GM23338 (cell line): ENCODE results near the gene BAHCC1. TPM values are rescaled to one million over a fixed set of nuclear protein-coding genes. Genes with fewer than 3 reads are reported as not detected.

ENCODE experiments used
- ATAC-seq: fragments of 200-7000 bp; cut with Tn5 transposase; 3 replicates; pipeline ENCODE4 v1.9.1; 2020
- DNase-seq: peaks from one replicate; pipeline ENCODE4 v3.0.0-alpha.2; 2015; ENCODE audit warnings: low spot score
- H2AFZ ChIP-seq: fragments of 200-600 bp; sonication (generic); 2 replicates; pipeline ENCODE4 v1.8.0; 2016; ENCODE audit warnings: antibody characterized with exemption, mild to moderate bottlenecking, moderate library complexity
- H3F3A ChIP-seq: fragments of 200-600 bp; sonication (generic); replicated peaks from 2 replicates; pipeline ENCODE4 v1.8.0; 2017; ENCODE audit warnings: antibody characterized with exemption, mixed run types, low read depth
- H3K27ac ChIP-seq: fragments of 200-600 bp; sonication (generic); 2 replicates; pipeline ENCODE4 v1.6.1; 2016; ENCODE audit warnings: low read depth
- H3K27me3 ChIP-seq: fragments of 200-600 bp; sonication (generic); 2 replicates; pipeline ENCODE4 v1.8.0; 2016; ENCODE audit warnings: mild to moderate bottlenecking, mixed run types, moderate library complexity; ENCODE audit not compliant: insufficient read depth
- H3K36me3 ChIP-seq: fragments of 200-600 bp; sonication (generic); 2 replicates; pipeline ENCODE4 v1.8.0; 2016; ENCODE audit warnings: mild to moderate bottlenecking; ENCODE audit not compliant: insufficient read depth
- H3K4me1 ChIP-seq: fragments of 200-600 bp; sonication (generic); 2 replicates; pipeline ENCODE4 v1.8.0; 2016; ENCODE audit warnings: mild to moderate bottlenecking, moderate library complexity; ENCODE audit not compliant: insufficient read depth
- H3K4me2 ChIP-seq: fragments of 200-600 bp; sonication (generic); 2 replicates; pipeline ENCODE4 v1.7.1; 2017; ENCODE audit warnings: mixed run types
- H3K4me3 ChIP-seq: fragments of 200-600 bp; sonication (generic); 2 replicates; pipeline ENCODE4 v1.6.1; 2016; ENCODE audit warnings: mixed run types
- H3K79me2 ChIP-seq: fragments of 200-600 bp; sonication (generic); replicated peaks from 2 replicates; pipeline ENCODE4 v1.8.0; 2017; ENCODE audit warnings: mild to moderate bottlenecking; ENCODE audit not compliant: insufficient read depth
- H3K9me2 ChIP-seq: fragments of 200-600 bp; sonication (generic); 2 replicates; pipeline ENCODE4 v1.8.0; 2017; ENCODE audit not compliant: insufficient read depth
- H4K20me1 ChIP-seq: fragments of 200-600 bp; sonication (generic); replicated peaks from 2 replicates; pipeline ENCODE4 v1.8.0; 2017; ENCODE audit warnings: mild to moderate bottlenecking; ENCODE audit not compliant: insufficient read depth
- H3K27ac Mint-ChIP-seq: 2 replicates; pipeline ENCODE4 v1.8.0; 2020; ENCODE audit warnings: inconsistent platforms, mild to moderate bottlenecking, moderate library complexity, mixed read lengths
- H3K27me3 Mint-ChIP-seq: 3 replicates; pipeline ENCODE4 v1.8.0; 2022; ENCODE audit warnings: low read depth, mild to moderate bottlenecking, moderate library complexity, mixed read lengths, inconsistent platforms; ENCODE audit not compliant: insufficient read depth, poor library complexity
- H3K36me3 Mint-ChIP-seq: 3 replicates; pipeline ENCODE4 v1.8.0; 2021; ENCODE audit warnings: low read depth, mild to moderate bottlenecking, inconsistent platforms, moderate library complexity, mixed read lengths
- H3K4me1 Mint-ChIP-seq: 3 replicates; pipeline ENCODE4 v1.8.0; 2020; ENCODE audit warnings: mild to moderate bottlenecking, inconsistent platforms, mixed read lengths
- H3K4me3 Mint-ChIP-seq: 3 replicates; pipeline ENCODE4 v1.8.0; 2021; ENCODE audit warnings: moderate library complexity, mild to moderate bottlenecking, inconsistent platforms, mixed read lengths
- H3K9me3 Mint-ChIP-seq: 3 replicates; pipeline ENCODE4 v1.8.0; 2020; ENCODE audit warnings: moderate library complexity, mild to moderate bottlenecking, inconsistent platforms, mixed read lengths
- CREB1 ChIP-seq: fragments of 250-450 bp; sonication (Bioruptor Pico); IDR thresholded peaks from 2 replicates; pipeline ENCODE4 v1.5.0; 2020; ENCODE audit warnings: low read depth, mild to moderate bottlenecking, moderate library complexity
- CTCF ChIP-seq, 2 experiments: fragments of 200-600 bp in 1 of 2; sonication (generic) in 1 of 2; conservative IDR thresholded peaks; 2 replicates each; pipeline versions ENCODE4 v1.5.1 to v1.6.1; 2016 to 2017; ENCODE audit warnings: antibody characterized with exemption in 2 of 2, low read depth in 2 of 2, mild to moderate bottlenecking in 2 of 2, moderate library complexity in 1 of 2
- ETS1 ChIP-seq: IDR thresholded peaks from 2 replicates; pipeline ENCODE4 v1.6.1; 2016; ENCODE audit warnings: antibody characterized with exemption
- EZH2 ChIP-seq: fragments of 200-600 bp; sonication (generic); IDR thresholded peaks from one replicate; pipeline ENCODE4 v1.8.0; 2017; ENCODE audit warnings: antibody characterized with exemption, mild to moderate bottlenecking, low read depth; ENCODE audit not compliant: unreplicated experiment
- EZH2phosphoT487 ChIP-seq: fragments of 200-600 bp; sonication (generic); IDR thresholded peaks from one replicate; pipeline ENCODE4 v1.8.1; 2018; ENCODE audit warnings: antibody characterized with exemption; ENCODE audit not compliant: unreplicated experiment
- JUNB ChIP-seq: IDR thresholded peaks from one replicate; pipeline ENCODE4 v1.6.1; 2016; ENCODE audit warnings: antibody characterized with exemption; ENCODE audit not compliant: unreplicated experiment
- NANOG ChIP-seq: IDR thresholded peaks from 2 replicates; pipeline ENCODE4 v1.6.1; 2016; ENCODE audit warnings: antibody characterized with exemption, borderline replicate concordance
- POLR2AphosphoS5 ChIP-seq: IDR thresholded peaks from 2 replicates; pipeline ENCODE4 v1.6.1; 2016; ENCODE audit warnings: antibody characterized with exemption, low read depth
- REST ChIP-seq: IDR thresholded peaks from one replicate; pipeline ENCODE4 v1.6.1; 2018; ENCODE audit warnings: antibody characterized with exemption; ENCODE audit not compliant: unreplicated experiment
- STAT1 ChIP-seq: IDR thresholded peaks from one replicate; pipeline ENCODE4 v1.6.1; 2016; ENCODE audit warnings: antibody characterized with exemption; ENCODE audit not compliant: unreplicated experiment
- ZNF114 ChIP-seq: fragments of 250-450 bp; sonication (Bioruptor Pico); IDR thresholded peaks from 2 replicates; pipeline ENCODE4 v1.5.0; 2020; ENCODE audit warnings: mild to moderate bottlenecking, moderate library complexity
- ZNF331 ChIP-seq: fragments of 250-450 bp; sonication (Bioruptor Pico); IDR thresholded peaks from 2 replicates; pipeline ENCODE4 v1.5.0; 2020; ENCODE audit warnings: low read depth, mild to moderate bottlenecking, moderate library complexity
- ZNF462 ChIP-seq: fragments of 250-450 bp; sonication (Bioruptor Pico); IDR thresholded peaks from 2 replicates; pipeline ENCODE4 v1.5.0; 2020; ENCODE audit warnings: mild to moderate bottlenecking, moderate library complexity
- polyA plus RNA-seq: library from polyadenylated mRNA; unstranded; fragments of >200 nt; fragmentation: Nextera tagmentation; extraction: Ambion mirVana; gene quantifications from 2 replicates; pipeline ENCODE4 v1.2.1, GENCODE V29; 2016
- total RNA-seq: library from RNA; depleted of rRNA; stranded (reverse); fragments of >200 nt; shearing (Covaris generic); gene quantifications from 2 replicates; pipeline ENCODE4 v1.2.3, GENCODE V29; 2014

Gene BAHCC1
- total and polyA plus RNA-seq, 2 experiments from 2014 or later = 0.24 to 1.1 TPM

- Mint-ChIP-seq H3K4me1 (peaks cover 52% of the 10 kb centered on the region), H3K4me3 (peak overlapping the region; percentile 69; the same call in 2 of the 3 replicates), H3K36me3 (peaks cover 2% of the 10 kb centered on the region; the same call in 1 of the 3 replicates), H3K27me3 (peaks cover 74% of the 10 kb centered on the region), H3K9me3 (peaks cover 3% of the 10 kb centered on the region; the same call in 1 of the 3 replicates), H3K27ac (no peak overlapping the region)
- DNase-seq (peak; percentile 55), ATAC-seq (no peak)
- H3K4me2 ChIP-seq = peak overlapping the region; percentile 84
- no peaks in the 10 kb centered on the region for H3K79me2 ChIP-seq
- no peaks in the 10 kb centered on the region for H3K36me3 ChIP-seq
- peaks cover 43% of the 10 kb centered on the region for H3K4me1 ChIP-seq
- peak overlapping the region; percentile 58 for H3K4me3 ChIP-seq
- H3K27me3 ChIP-seq = peaks cover 89% of the 10 kb centered on the region
- H4K20me1 ChIP-seq = no peaks in the 10 kb centered on the region
- TF ChIP-seq ETS1 (no peak), CTCF (conservative IDR thresholded peaks at IDR 0.05; ENCODE audit: low read depth in 2 of 2) (no peak), REST (no peak), ZNF114 (no peak), ZNF462 (CRISPR knock-in tag) (no peak), ZNF331 (CRISPR knock-in tag) (no peak), JUNB (no peak), STAT1 (no peak), CREB1 (CRISPR knock-in tag) (no peak), EZH2 (no peak), EZH2phosphoT487 (no peak), POLR2AphosphoS5 (no peak), NANOG (no peak)
- no peaks in the 10 kb centered on the region for H3K9me2 ChIP-seq
- H2AFZ ChIP-seq = peak overlapping the region; percentile 93
- H3K27ac ChIP-seq = no peak overlapping the region
- H3F3A ChIP-seq = peaks cover 14% of the 10 kb centered on the region
Measured at GRCh38 chr17:81399481-81400153, 4.4 kb downstream of the BAHCC1 start.
